SK-N-SH (cell line): ENCODE measurements around the gene VPS4B.

ENCODE experiments used
- CTCF ChIP-seq: fragments of 200-600 bp; sonication (generic); IDR thresholded peaks from 2 replicates; pipeline ENCODE4 v1.6.1; 2017; ENCODE audit warnings: antibody characterized with exemption, mild to moderate bottlenecking, moderate library complexity
- ELF1 ChIP-seq: IDR thresholded peaks from 2 replicates; pipeline ENCODE4 v1.4.0; 2012
- EP300 ChIP-seq, 2 experiments: IDR thresholded peaks; 2 replicates each; pipeline versions ENCODE4 v1.4.0 to v1.6.1; 2012; ENCODE audit warnings: borderline replicate concordance in 1 of 2, low read depth in 1 of 2, low read length in 1 of 2
- FOXM1 ChIP-seq: IDR thresholded peaks from 2 replicates; pipeline ENCODE4 v1.4.0; 2012; ENCODE audit warnings: low read depth, mild to moderate bottlenecking
- JUND ChIP-seq: IDR thresholded peaks from 2 replicates; pipeline ENCODE4 v1.4.0; 2012
- POLR2AphosphoS5 ChIP-seq: IDR thresholded peaks from 2 replicates; pipeline ENCODE4 v1.6.1; 2012; ENCODE audit warnings: low read depth, low read length
- RAD21 ChIP-seq: IDR thresholded peaks from 2 replicates; pipeline ENCODE4 v1.6.1; 2012; ENCODE audit warnings: mild to moderate bottlenecking, low read length
- RFX5 ChIP-seq: IDR thresholded peaks from 2 replicates; pipeline ENCODE4 v1.6.1; 2012; ENCODE audit warnings: mild to moderate bottlenecking, improper control_type of control experiment, low read length
- SMC3 ChIP-seq: IDR thresholded peaks from 2 replicates; pipeline ENCODE4 v1.6.1; 2012; ENCODE audit warnings: low read depth, low read length, improper control_type of control experiment
- TEAD4 ChIP-seq: IDR thresholded peaks from 2 replicates; pipeline ENCODE4 v1.4.0; 2012; ENCODE audit warnings: mild to moderate bottlenecking, borderline replicate concordance; ENCODE audit not compliant: insufficient read depth
- USF1 ChIP-seq: IDR thresholded peaks from 2 replicates; pipeline ENCODE4 v1.4.0; 2012; ENCODE audit warnings: low read depth, borderline replicate concordance
- YY1 ChIP-seq: IDR thresholded peaks from 2 replicates; pipeline ENCODE4 v1.4.0; 2012; ENCODE audit warnings: low read depth, mild to moderate bottlenecking

DNA sequence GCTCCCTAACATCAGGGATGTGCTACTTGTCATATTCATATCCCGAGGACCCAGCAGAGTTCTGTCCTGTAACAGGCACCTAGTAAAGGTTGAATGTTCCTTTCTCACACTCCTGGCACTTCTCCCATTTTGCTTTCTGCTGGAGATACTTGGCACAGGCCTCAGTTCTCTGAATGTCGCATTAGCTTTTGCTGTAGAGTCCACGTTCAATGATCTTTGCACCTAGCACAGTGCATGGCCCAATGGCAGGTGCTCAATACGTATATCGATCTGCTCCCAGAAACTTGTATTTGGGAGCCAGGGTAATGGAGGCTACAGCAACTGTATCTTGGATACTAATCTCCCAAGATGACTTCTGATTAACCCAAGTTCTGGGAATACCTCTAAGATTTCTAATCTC lies 24.8 kb upstream of the VPS4B start:
- no peak for TF ChIP-seq CTCF
- no peak for TF ChIP-seq YY1
- TF ChIP-seq SMC3 = no peak
- TF ChIP-seq RAD21 = no peak
- no peak for TF ChIP-seq EP300 (IDR thresholded peaks at IDR 0.05; ENCODE audit: borderline replicate concordance in 1 of 2, low read depth in 1 of 2, low read length in 1 of 2)
- no peak for TF ChIP-seq RFX5
- TF ChIP-seq USF1 = no peak
- no peak for TF ChIP-seq POLR2AphosphoS5
- no peak for TF ChIP-seq ELF1
- TF ChIP-seq FOXM1 = no peak
- TF ChIP-seq TEAD4 = no peak
- TF ChIP-seq JUND = no peak
